ENCODE data around the gene SH3RF3. TPM values are rescaled to one million over a fixed set of nuclear protein-coding genes. Genes with fewer than 3 reads are reported as not detected.

Gene SH3RF3
- total RNA-seq, 6 donors from 2014 or later: 4.1 to 21.0 (median 8.0) TPM

- ATAC-seq (ENCODE audit: low FRiP score in 2 of 2) (no peak), DNase-seq (no peak)
- H3K27me3 ChIP-seq: no peaks in the 10 kb centered on the region
- no peaks in the 10 kb centered on the region for H3K4me1 ChIP-seq
- H3K4me3 ChIP-seq: no peak overlapping the region
- no peaks in the 10 kb centered on the region for H3K9me3 ChIP-seq
- TF ChIP-seq CTCF (IDR thresholded peaks at IDR 0.05): no peak
- TF ChIP-seq POLR2AphosphoS5 (IDR thresholded peaks at IDR 0.05): no peak
- TF ChIP-seq EP300 (IDR thresholded peaks at IDR 0.05): no peak
- no peak for TF ChIP-seq POLR2A (IDR thresholded peaks at IDR 0.05)
- H3K36me3 ChIP-seq: peaks cover 0 to 8% (median 0%) of the 10 kb centered on the region in 4 donors
- H3K27ac ChIP-seq: no peak overlapping the region
- 90 to 92% methylated on average over 10 of the region's 10 CpGs for WGBS, 2 donors
These were observed 239.8 kb downstream of the SH3RF3 start for GRCh38 chr2:109368798-109369197.

GRCh38 chr2:109369671-109370191, 240.7 kb downstream of the SH3RF3 start:
- H3K36me3 ChIP-seq: peaks cover 0 to 8% (median 0%) of the 10 kb centered on the region in 4 donors
- ATAC-seq (ENCODE audit: low FRiP score in 2 of 2) (no peak), DNase-seq (peak in 1 of 2 donors; percentile 7)
- 95 to 97% methylated on average over 11 to 12 of the region's 12 CpGs for WGBS, 2 donors
- H3K27me3 ChIP-seq: no peaks in the 10 kb centered on the region
- no peaks in the 10 kb centered on the region for H3K4me1 ChIP-seq
- no peaks in the 10 kb centered on the region for H3K9me3 ChIP-seq
- no peak overlapping the region for H3K27ac ChIP-seq
- no peak for TF ChIP-seq POLR2AphosphoS5 (IDR thresholded peaks at IDR 0.05)
- TF ChIP-seq EP300 (IDR thresholded peaks at IDR 0.05): no peak
- no peak for TF ChIP-seq CTCF (IDR thresholded peaks at IDR 0.05)
- TF ChIP-seq POLR2A (IDR thresholded peaks at IDR 0.05): no peak
- no peak overlapping the region for H3K4me3 ChIP-seq

GRCh38 chr2:109370399-109371035, 241.5 kb downstream of the SH3RF3 start:
- Histone ChIP-seq H3K36me3 (peaks cover 0 to 8% (median 0%) of the 10 kb centered on the region in 4 donors), H3K27me3 (no peaks in the 10 kb centered on the region), H3K9me3 (no peaks in the 10 kb centered on the region), H3K27ac (no peak overlapping the region), H3K4me1 (peaks cover under 1 to 2% (median under 1%) of the 10 kb centered on the region in 4 donors), H3K4me3 (no peak overlapping the region)
- no peak for TF ChIP-seq CTCF (IDR thresholded peaks at IDR 0.05)
- TF ChIP-seq POLR2A (IDR thresholded peaks at IDR 0.05): no peak
- TF ChIP-seq EP300 (IDR thresholded peaks at IDR 0.05): no peak
- no peak for TF ChIP-seq POLR2AphosphoS5 (IDR thresholded peaks at IDR 0.05)
- 89% methylated on average over 13 of the region's 13 CpGs for WGBS, 2 donors
- no peak for ATAC-seq (ENCODE audit: low FRiP score in 2 of 2)
- peak in 1 of 2 donors; percentile 10 for DNase-seq

GRCh38 chr2:109371481-109372170, 242.6 kb downstream of the SH3RF3 start:
- peaks cover 5 to 6% (median 6%) of the 10 kb centered on the region in 4 donors for H3K4me1 ChIP-seq
- H3K27me3 ChIP-seq: no peaks in the 10 kb centered on the region
- no peak overlapping the region for H3K27ac ChIP-seq
- peak in 1 of 2 donors; percentile 14 for DNase-seq
- H3K36me3 ChIP-seq: peaks cover 0 to 8% (median 0%) of the 10 kb centered on the region in 4 donors
- WGBS, 2 donors: 90 to 93% methylated on average over 18 of the region's 18 CpGs
- H3K4me3 ChIP-seq: no peak overlapping the region
- ATAC-seq (ENCODE audit: low FRiP score in 2 of 2): no peak
- TF ChIP-seq POLR2A (IDR thresholded peaks at IDR 0.05): no peak
- TF ChIP-seq CTCF (IDR thresholded peaks at IDR 0.05): no peak
- no peak for TF ChIP-seq POLR2AphosphoS5 (IDR thresholded peaks at IDR 0.05)
- no peak for TF ChIP-seq EP300 (IDR thresholded peaks at IDR 0.05)
- no peaks in the 10 kb centered on the region for H3K9me3 ChIP-seq

Measured in upper lobe of left lung (tissue), 6 donors.